ENCODE results near the gene MAPK1.
"Not testable (repeated sequence)": the region's sequence is repeated elsewhere in the genome, so short reads cannot be mapped to it uniquely, and the experiment has no call there.

The MAPK1 gene

DNA sequence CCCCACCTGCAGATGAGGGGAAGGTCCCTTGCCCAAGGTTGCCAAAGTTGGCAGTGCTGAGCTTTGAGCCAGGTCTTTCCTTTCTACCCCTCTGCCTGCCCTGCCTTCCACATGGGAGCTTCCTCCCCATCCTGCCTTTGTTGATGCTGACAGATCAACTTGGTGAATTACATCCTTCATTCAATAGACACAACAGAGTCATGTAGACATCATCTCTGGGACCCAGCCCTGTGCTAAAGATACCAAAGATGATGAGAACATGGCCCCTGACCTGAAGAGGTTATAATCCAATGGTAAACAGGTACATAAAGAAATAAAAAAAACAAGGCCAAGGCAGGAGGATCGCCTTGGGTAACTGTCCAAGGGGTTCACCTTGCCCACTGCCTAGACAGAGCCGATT is 42.4 kb upstream of the MAPK1 start:
- Histone ChIP-seq H2AFZ (ENCODE audit: low read depth, low read length, severe bottlenecking) (no peak overlapping the region), H3K36me3 (ENCODE audit: low read length) (no peaks in the 10 kb centered on the region), H3K4me2 (ENCODE audit: low read depth, low read length, poor library complexity, severe bottlenecking) (no peak overlapping the region), H3K27me3 (ENCODE audit: low read length) (no peaks in the 10 kb centered on the region), H4K20me1 (ENCODE audit: low read depth, low read length) (no peaks in the 10 kb centered on the region), H3K79me2 (ENCODE audit: insufficient read depth, low read length) (no peaks in the 10 kb centered on the region), H3K27ac (ENCODE audit: low read depth, low read length) (no peak overlapping the region), H3K9me3 (ENCODE audit: insufficient read depth, low read length) (no peaks in the 10 kb centered on the region), H3K9me2 (replicated peaks; ENCODE audit: insufficient read depth, low read length) (no peaks in the 10 kb centered on the region), H3K4me3 (ENCODE audit: insufficient read depth, low read length, poor library complexity, severe bottlenecking) (no peak overlapping the region), H3K9ac (ENCODE audit: low read length) (no peak overlapping the region), H3F3A (ENCODE audit: insufficient read depth) (no peaks in the 10 kb centered on the region)
- no peak for TF ChIP-seq EZH2phosphoT487 (conservative IDR thresholded peaks at IDR 0.05; ENCODE audit: low read length)
- TF ChIP-seq, protein P1, sequence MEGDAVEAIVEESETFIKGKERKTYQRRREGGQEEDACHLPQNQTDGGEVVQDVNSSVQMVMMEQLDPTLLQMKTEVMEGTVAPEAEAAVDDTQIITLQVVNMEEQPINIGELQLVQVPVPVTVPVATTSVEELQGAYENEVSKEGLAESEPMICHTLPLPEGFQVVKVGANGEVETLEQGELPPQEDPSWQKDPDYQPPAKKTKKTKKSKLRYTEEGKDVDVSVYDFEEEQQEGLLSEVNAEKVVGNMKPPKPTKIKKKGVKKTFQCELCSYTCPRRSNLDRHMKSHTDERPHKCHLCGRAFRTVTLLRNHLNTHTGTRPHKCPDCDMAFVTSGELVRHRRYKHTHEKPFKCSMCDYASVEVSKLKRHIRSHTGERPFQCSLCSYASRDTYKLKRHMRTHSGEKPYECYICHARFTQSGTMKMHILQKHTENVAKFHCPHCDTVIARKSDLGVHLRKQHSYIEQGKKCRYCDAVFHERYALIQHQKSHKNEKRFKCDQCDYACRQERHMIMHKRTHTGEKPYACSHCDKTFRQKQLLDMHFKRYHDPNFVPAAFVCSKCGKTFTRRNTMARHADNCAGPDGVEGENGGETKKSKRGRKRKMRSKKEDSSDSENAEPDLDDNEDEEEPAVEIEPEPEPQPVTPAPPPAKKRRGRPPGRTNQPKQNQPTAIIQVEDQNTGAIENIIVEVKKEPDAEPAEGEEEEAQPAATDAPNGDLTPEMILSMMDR (IDR thresholded peaks at IDR 0.05; ENCODE audit: insufficient read depth, low read length, poor library complexity, severe bottlenecking) = no peak

- Histone ChIP-seq H2AFZ (ENCODE audit: low read depth, low read length, severe bottlenecking) (no peak overlapping the region), H3K9me2 (replicated peaks; ENCODE audit: insufficient read depth, low read length) (no peaks in the 10 kb centered on the region), H3K27me3 (ENCODE audit: low read length) (no peaks in the 10 kb centered on the region), H3K36me3 (ENCODE audit: low read length) (no peaks in the 10 kb centered on the region), H3K9me3 (ENCODE audit: insufficient read depth, low read length) (no peaks in the 10 kb centered on the region), H3K9ac (ENCODE audit: low read length) (no peak overlapping the region), H3K79me2 (ENCODE audit: insufficient read depth, low read length) (no peaks in the 10 kb centered on the region), H3K4me3 (ENCODE audit: insufficient read depth, low read length, poor library complexity, severe bottlenecking) (no peak overlapping the region), H3K4me2 (ENCODE audit: low read depth, low read length, poor library complexity, severe bottlenecking) (no peak overlapping the region), H3K27ac (ENCODE audit: low read depth, low read length) (no peak overlapping the region), H4K20me1 (ENCODE audit: low read depth, low read length) (no peaks in the 10 kb centered on the region), H3F3A (ENCODE audit: insufficient read depth) (no peaks in the 10 kb centered on the region)
- TF ChIP-seq, protein P1 (IDR thresholded peaks at IDR 0.05; ENCODE audit: insufficient read depth, low read length, poor library complexity, severe bottlenecking) = no peak
- no peak for TF ChIP-seq EZH2phosphoT487 (conservative IDR thresholded peaks at IDR 0.05; ENCODE audit: low read length)
Measured at GRCh38 chr22:21907638-21908522, 40.4 kb upstream of the MAPK1 start.

DNA sequence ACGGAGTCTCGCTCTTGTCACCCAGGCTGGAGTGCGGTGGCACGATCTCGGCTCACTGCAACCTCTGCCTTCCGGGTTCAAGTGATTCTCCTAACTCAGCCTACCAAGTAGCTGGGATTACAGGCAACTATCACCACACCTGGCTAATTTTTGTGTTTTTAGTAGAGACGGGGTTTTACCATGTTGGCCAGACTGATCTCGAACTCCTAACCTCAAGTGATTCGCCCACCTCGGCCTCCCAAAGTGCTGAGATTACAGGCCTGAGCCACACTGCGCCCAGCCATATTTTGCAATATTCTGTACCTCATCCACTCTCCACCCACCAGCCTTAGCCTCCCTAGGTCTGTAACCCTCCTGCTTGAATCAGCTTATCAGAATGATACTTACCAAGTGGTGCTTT is 37.8 kb upstream of the MAPK1 start:
- not testable (repeated sequence) for H4K20me1 ChIP-seq (ENCODE audit: low read depth, low read length); H3K9ac ChIP-seq (ENCODE audit: low read length); H3K9me2 ChIP-seq (replicated peaks; ENCODE audit: insufficient read depth, low read length); H3K4me3 ChIP-seq (ENCODE audit: insufficient read depth, low read length, poor library complexity, severe bottlenecking); H3K27ac ChIP-seq (ENCODE audit: low read depth, low read length); H3K36me3 ChIP-seq (ENCODE audit: low read length); H3F3A ChIP-seq (ENCODE audit: insufficient read depth); H3K9me3 ChIP-seq (ENCODE audit: insufficient read depth, low read length); H3K27me3 ChIP-seq (ENCODE audit: low read length); H2AFZ ChIP-seq (ENCODE audit: low read depth, low read length, severe bottlenecking); H3K4me2 ChIP-seq (ENCODE audit: low read depth, low read length, poor library complexity, severe bottlenecking); H3K79me2 ChIP-seq (ENCODE audit: insufficient read depth, low read length)

GRCh38 chr22:21904250-21904789 is 36.9 kb upstream of the MAPK1 start:
- Histone ChIP-seq H3F3A (ENCODE audit: insufficient read depth) (no peaks in the 10 kb centered on the region), H2AFZ (ENCODE audit: low read depth, low read length, severe bottlenecking) (no peak overlapping the region), H3K4me2 (ENCODE audit: low read depth, low read length, poor library complexity, severe bottlenecking) (no peak overlapping the region), H3K36me3 (ENCODE audit: low read length) (no peaks in the 10 kb centered on the region), H3K79me2 (ENCODE audit: insufficient read depth, low read length) (no peaks in the 10 kb centered on the region), H3K9ac (ENCODE audit: low read length) (no peak overlapping the region), H3K27me3 (ENCODE audit: low read length) (no peaks in the 10 kb centered on the region), H3K9me3 (ENCODE audit: insufficient read depth, low read length) (no peaks in the 10 kb centered on the region), H3K9me2 (replicated peaks; ENCODE audit: insufficient read depth, low read length) (no peaks in the 10 kb centered on the region), H4K20me1 (ENCODE audit: low read depth, low read length) (no peaks in the 10 kb centered on the region), H3K4me3 (ENCODE audit: insufficient read depth, low read length, poor library complexity, severe bottlenecking) (no peak overlapping the region), H3K27ac (ENCODE audit: low read depth, low read length) (no peak overlapping the region)
- no peak for TF ChIP-seq EZH2phosphoT487 (conservative IDR thresholded peaks at IDR 0.05; ENCODE audit: low read length)
- TF ChIP-seq, protein P1 (IDR thresholded peaks at IDR 0.05; ENCODE audit: insufficient read depth, low read length, poor library complexity, severe bottlenecking) = no peak
